Activated B cell treated with CpG ODN at 0.5 μM for 24 hours (primary cell): Measurements from ENCODE around the gene STARD10. TPM values are rescaled to one million over a fixed set of nuclear protein-coding genes. Genes with fewer than 3 reads are reported as not detected.
A peak's percentile ranks its signal among the peaks of the same experiment; 100 is the strongest.
"Not testable (repeated sequence)": the region's sequence is repeated elsewhere in the genome, so short reads cannot be mapped to it uniquely, and the experiment has no call there.

Source experiments
- ATAC-seq: fragments of 200-7000 bp; cut with Tn5 transposase; one replicate; pipeline ENCODE4 v1.10.0; 2021; ENCODE audit warnings: low read depth, mild to moderate bottlenecking, moderate library complexity
- CTCF ChIA-PET: fragments of 350-600 bp; sonication (Branson Sonifier 250); formaldehyde crosslinking; loops from one replicate; lab custom pipeline; 2021; ENCODE audit warnings: antibody characterized with exemption; lab: Charles Lee
- POLR2A ChIA-PET: fragments of 350-600 bp; sonication (Branson Sonifier 250); formaldehyde crosslinking; loops from one replicate; lab custom pipeline; 2021; ENCODE audit warnings: antibody characterized with exemption; lab: Charles Lee
- DNase-seq: peaks from one replicate; pipeline ENCODE4 v3.0.0; 2022
- H3K27ac Mint-ChIP-seq: one replicate; pipeline ENCODE4 v1.8.0; 2020; ENCODE audit warnings: mixed read lengths
- H3K27me3 Mint-ChIP-seq: one replicate; pipeline ENCODE4 v1.8.0; 2021; ENCODE audit warnings: mixed read lengths
- H3K36me3 Mint-ChIP-seq: one replicate; pipeline ENCODE4 v1.8.0; 2021; ENCODE audit warnings: low read depth, mixed read lengths
- H3K4me1 Mint-ChIP-seq: one replicate; pipeline ENCODE4 v1.8.0; 2021; ENCODE audit warnings: mixed read lengths
- H3K4me3 Mint-ChIP-seq: one replicate; pipeline ENCODE4 v1.8.0; 2020; ENCODE audit warnings: mild to moderate bottlenecking, mixed read lengths
- H3K9me3 Mint-ChIP-seq: one replicate; pipeline ENCODE4 v1.8.0; 2020; ENCODE audit warnings: mixed read lengths
- CTCF ChIP-seq: fragments of 200-600 bp; IDR thresholded peaks from one replicate; pipeline ENCODE4 v1.8.0; 2022; ENCODE audit warnings: antibody characterized with exemption, mild to moderate bottlenecking
- intact Hi-C: fragments of 100-400 bp; cut with micrococcal nuclease; formaldehyde crosslinking; loops from one replicate; pipeline ENCODE4 v1.15.1; 2024
- total RNA-seq: library from RNA; stranded (reverse); gene quantifications from 2 replicates; pipeline ENCODE4 v1.2.3, GENCODE V29; 2022

The STARD10 gene
- total RNA-seq, 1 donor from 2014 or later, result 42.6 TPM

GRCh38 chr11:72802822-72803221 is 9.0 kb upstream of the STARD10 start:
- Mint-ChIP-seq H3K27ac (no peak overlapping the region), H3K36me3 (no peaks in the 10 kb centered on the region), H3K4me3 (no peak overlapping the region), H3K27me3 (no peaks in the 10 kb centered on the region), H3K9me3 (no peaks in the 10 kb centered on the region), H3K4me1 (peaks cover 21% of the 10 kb centered on the region)
- ATAC-seq (no peak), DNase-seq (no peak)
- CTCF ChIA-PET, result no interaction called here
- POLR2A ChIA-PET, result no interaction called here
- intact Hi-C loops, result loop anchor here (1.0 kb wide), 1 partner anchor 11 kb away; the partner anchor contains the start of gene ATG16L2
- no peak for TF ChIP-seq CTCF

DNA sequence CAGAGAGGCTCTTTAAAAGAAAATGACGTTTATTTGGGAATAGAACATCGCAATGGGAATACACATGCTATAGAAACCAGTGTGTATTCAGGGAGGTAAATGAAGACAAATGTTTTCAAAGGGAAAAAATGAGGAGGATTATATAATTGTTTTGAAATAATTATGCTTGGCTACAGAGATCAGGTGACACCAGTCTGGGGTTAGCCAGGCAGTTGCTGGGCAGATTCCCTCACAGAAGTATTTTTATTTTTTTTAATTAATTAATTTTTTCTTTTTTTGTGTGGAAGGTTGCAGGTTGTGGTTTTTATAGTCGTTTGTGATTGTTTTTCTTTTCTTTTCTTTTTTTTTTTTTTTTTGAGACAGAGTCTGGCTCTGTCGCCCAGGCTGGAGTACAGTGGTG is 5.6 kb upstream of the STARD10 start:
- no peaks in the 10 kb centered on the region for H3K36me3 Mint-ChIP-seq
- peaks cover 12% of the 10 kb centered on the region for H3K4me1 Mint-ChIP-seq
- TF ChIP-seq CTCF, result no peak
- ATAC-seq, result no peak
- no peak overlapping the region for H3K4me3 Mint-ChIP-seq
- no peaks in the 10 kb centered on the region for H3K9me3 Mint-ChIP-seq
- H3K27me3 Mint-ChIP-seq, result no peaks in the 10 kb centered on the region
- POLR2A ChIA-PET, result no interaction called here
- no peak for DNase-seq
- no peak overlapping the region for H3K27ac Mint-ChIP-seq
- intact Hi-C loops, result no loop called here
- CTCF ChIA-PET, result interaction anchor here (0.6 to 1.4 kb wide), 2 partner anchors 8 to 11 kb away, joined by 3 to 4 read pairs; no protein-coding TSS in a partner anchor

DNA sequence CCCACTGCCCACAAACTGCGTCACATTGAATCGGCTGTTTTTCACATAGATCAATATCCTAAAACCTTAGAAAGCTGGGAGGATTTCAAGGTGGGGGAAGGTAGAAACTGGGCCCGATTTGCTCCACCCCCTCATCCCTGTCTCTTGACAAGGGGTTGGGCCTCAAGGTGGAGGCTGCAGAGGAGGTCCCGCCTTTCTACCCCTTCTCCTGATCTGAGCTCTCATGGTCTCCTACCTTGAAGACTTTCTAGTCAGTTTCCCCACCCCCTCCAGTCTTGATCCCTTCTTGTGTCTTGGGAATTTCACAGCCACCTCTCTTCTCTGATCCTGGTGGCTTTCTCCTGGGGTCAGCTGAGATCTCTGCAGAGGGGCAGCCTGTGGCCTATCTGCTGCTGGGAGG is 4.5 kb upstream of the STARD10 start:
- no peaks in the 10 kb centered on the region for H3K9me3 Mint-ChIP-seq

DNA sequence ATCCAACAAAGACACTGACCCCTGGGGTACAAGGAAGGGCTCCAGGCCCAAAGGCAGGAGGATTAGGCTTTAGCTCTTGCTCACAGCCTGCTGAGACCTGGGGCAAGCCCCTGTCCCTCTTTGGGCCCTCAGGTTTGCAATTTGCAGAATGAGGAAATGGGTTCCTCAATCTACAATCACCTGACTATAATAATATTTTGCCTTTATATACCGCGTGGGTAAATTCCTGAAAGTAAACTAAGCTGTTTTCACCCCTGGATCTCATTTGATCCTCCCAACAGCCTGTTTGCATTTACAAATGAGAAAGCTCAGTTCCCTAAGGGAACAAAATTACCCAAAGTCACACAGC is 797 bp downstream of the STARD10 start:
- H3K4me1 Mint-ChIP-seq, result peaks cover 37% of the 10 kb centered on the region
- peak overlapping the region; percentile 99 for H3K4me3 Mint-ChIP-seq
- ChIA-PET POLR2A (interaction anchor here (0.6 to 3.5 kb wide), 13 partner anchors 11 to 71 kb away, joined by 3 to 57 read pairs (median 9); partner anchors contain the start of gene ATG16L2), CTCF (interaction anchor here (0.8 to 3.7 kb wide), 10 partner anchors 11 to 112 kb away, joined by 3 to 144 read pairs (median 6); no protein-coding TSS in a partner anchor)
- DNase-seq, result no peak
- no peaks in the 10 kb centered on the region for H3K27me3 Mint-ChIP-seq
- no peak for ATAC-seq
- intact Hi-C loops, result loop anchor here (1.0 kb wide), 6 partner anchors 12 to 110 kb away; partner anchors contain the start of gene ARAP1
- H3K27ac Mint-ChIP-seq, result peak overlapping the region; percentile 100
- no peaks in the 10 kb centered on the region for H3K9me3 Mint-ChIP-seq
- TF ChIP-seq CTCF, result no peak
- H3K36me3 Mint-ChIP-seq, result peaks cover 2% of the 10 kb centered on the region

More for the DNA sequence above, 4.5 kb upstream of the STARD10 start:
- Mint-ChIP-seq H3K4me1 (peaks cover 20% of the 10 kb centered on the region), H3K4me3 (no peak overlapping the region), H3K27me3 (no peaks in the 10 kb centered on the region), H3K36me3 (peaks cover 2% of the 10 kb centered on the region), H3K27ac (no peak overlapping the region)
- TF ChIP-seq CTCF, result no peak
- DNase-seq, result no peak
- no peak for ATAC-seq
- intact Hi-C loops, result no loop called here
- ChIA-PET CTCF (interaction anchor here (1.2 to 1.6 kb wide), 3 partner anchors 9 to 73 kb away, joined by 4 to 7 read pairs (median 5); no protein-coding TSS in a partner anchor), POLR2A (interaction anchor here (0.7 kb wide), 1 partner anchor 31 kb away, joined by 3 read pairs; no protein-coding TSS in a partner anchor)

- H3K27me3 Mint-ChIP-seq, result no peaks in the 10 kb centered on the region
- peaks cover 42% of the 10 kb centered on the region for H3K4me1 Mint-ChIP-seq
- no peaks in the 10 kb centered on the region for H3K9me3 Mint-ChIP-seq
- CTCF ChIA-PET, result interaction anchor here (0.8 to 3.7 kb wide), 11 partner anchors 10 to 111 kb away, joined by 3 to 144 read pairs (median 6); no protein-coding TSS in a partner anchor
- TF ChIP-seq CTCF, result no peak
- intact Hi-C loops, result loop anchor here (1.0 kb wide), 6 partner anchors 11 to 109 kb away; partner anchors contain the start of gene ARAP1
- no peak for ATAC-seq
- no peak for DNase-seq
- POLR2A ChIA-PET, result interaction anchor here (0.6 to 3.5 kb wide), 12 partner anchors 11 to 70 kb away, joined by 3 to 57 read pairs (median 10); partner anchors contain the start of gene ATG16L2
- H3K27ac Mint-ChIP-seq, result peak overlapping the region; percentile 100
- H3K4me3 Mint-ChIP-seq, result peak overlapping the region; percentile 99
- H3K36me3 Mint-ChIP-seq, result peaks cover 2% of the 10 kb centered on the region
Observed at GRCh38 chr11:72792437-72793021, 1.3 kb downstream of the STARD10 start.

GRCh38 chr11:72791228-72791627 is 2.6 kb downstream of the STARD10 start:
- DNase-seq, POLR2A ChIA-PET, H3K27ac Mint-ChIP-seq, intact Hi-C loops, H3K27me3 Mint-ChIP-seq, CTCF ChIA-PET, ATAC-seq, H3K9me3 Mint-ChIP-seq, H3K36me3 Mint-ChIP-seq, H3K4me3 Mint-ChIP-seq: not testable (repeated sequence)
- peaks cover 55% of the 10 kb centered on the region for H3K4me1 Mint-ChIP-seq
